ENCODE results near the gene MTRF1L.
"Not testable (repeated sequence)": the region's sequence is repeated elsewhere in the genome, so short reads cannot be mapped to it uniquely, and the experiment has no call there.

Gene MTRF1L

DNA sequence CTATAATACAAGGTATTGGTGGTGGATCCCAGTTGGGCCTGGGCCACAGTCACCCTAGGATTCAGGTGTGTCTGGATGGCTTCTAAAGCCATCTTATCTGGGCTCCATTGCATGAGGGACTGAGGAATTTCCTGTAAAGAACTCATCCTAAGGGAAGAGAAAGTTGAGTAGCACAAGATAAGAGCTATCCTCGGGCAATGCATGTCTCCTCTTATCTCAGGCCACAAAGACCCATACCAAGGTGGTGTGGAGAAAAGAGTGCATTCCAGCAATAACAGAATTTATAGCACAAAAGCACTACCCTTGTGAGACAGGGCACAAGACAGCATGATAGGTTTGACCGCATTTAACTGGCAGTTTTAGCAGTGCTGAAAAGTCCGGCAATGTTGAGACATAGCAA is 14.3 kb upstream of the MTRF1L start:
- TF ChIP-seq NFRKB (IDR thresholded peaks at IDR 0.05) = no peak
- no peak for TF ChIP-seq TARDBP (IDR thresholded peaks at IDR 0.05)
- TF ChIP-seq CTBP1 (IDR thresholded peaks at IDR 0.05; ENCODE audit: borderline replicate concordance) = no peak
- no peak for TF ChIP-seq ARNT (IDR thresholded peaks at IDR 0.05)
- TF ChIP-seq PKNOX1 (IDR thresholded peaks at IDR 0.05) = no peak
- no peak for TF ChIP-seq FOXM1 (IDR thresholded peaks at IDR 0.05; ENCODE audit: borderline replicate concordance)
- no peak for TF ChIP-seq FOXK2 (IDR thresholded peaks at IDR 0.05)
- no peak for TF ChIP-seq SP1 (IDR thresholded peaks at IDR 0.05)
- no peak for TF ChIP-seq ZNF384 (IDR thresholded peaks at IDR 0.05)
- TF ChIP-seq L3MBTL2 (conservative IDR thresholded peaks at IDR 0.05) = no peak
- TF ChIP-seq BHLHE40 (IDR thresholded peaks at IDR 0.05; ENCODE audit: borderline replicate concordance) = no peak
- TF ChIP-seq LEF1 (IDR thresholded peaks at IDR 0.05; ENCODE audit: borderline replicate concordance) = no peak
- no peak for TF ChIP-seq SUZ12 (IDR thresholded peaks at IDR 0.05)
- POLR2A ChIA-PET = no interaction called here
- DNase-seq (ENCODE audit: extremely low spot score) = no peak
- CTCF ChIA-PET = no interaction called here

GRCh38 chr6:153015094-153015640 is 12.7 kb upstream of the MTRF1L start:
- POLR2A ChIA-PET = no interaction called here
- no peak for DNase-seq (ENCODE audit: extremely low spot score)
- TF ChIP-seq ZNF384 (IDR thresholded peaks at IDR 0.05) = no peak
- no peak for TF ChIP-seq CTBP1 (IDR thresholded peaks at IDR 0.05; ENCODE audit: borderline replicate concordance)
- no peak for TF ChIP-seq ARNT (IDR thresholded peaks at IDR 0.05)
- TF ChIP-seq NFRKB (IDR thresholded peaks at IDR 0.05) = no peak
- TF ChIP-seq TARDBP (IDR thresholded peaks at IDR 0.05) = no peak
- no peak for TF ChIP-seq PKNOX1 (IDR thresholded peaks at IDR 0.05)
- no peak for TF ChIP-seq L3MBTL2 (conservative IDR thresholded peaks at IDR 0.05)
- no peak for TF ChIP-seq FOXK2 (IDR thresholded peaks at IDR 0.05)
- TF ChIP-seq FOXA1 (IDR thresholded peaks at IDR 0.05) = no peak
- TF ChIP-seq HDGF (IDR thresholded peaks at IDR 0.05; ENCODE audit: borderline replicate concordance) = no peak
- no peak for TF ChIP-seq LEF1 (IDR thresholded peaks at IDR 0.05; ENCODE audit: borderline replicate concordance)
- no peak for TF ChIP-seq SUZ12 (IDR thresholded peaks at IDR 0.05)
- TF ChIP-seq BHLHE40 (IDR thresholded peaks at IDR 0.05; ENCODE audit: borderline replicate concordance) = no peak
- TF ChIP-seq SP1 (IDR thresholded peaks at IDR 0.05) = no peak
- no peak for TF ChIP-seq ELF4 (IDR thresholded peaks at IDR 0.05)
- CTCF ChIA-PET = interaction anchor here (0.7 kb wide), 1 partner anchor 200 kb away, joined by 5 read pairs; no protein-coding TSS in a partner anchor

- no peak for DNase-seq (ENCODE audit: extremely low spot score)
- TF ChIP-seq LEF1 (IDR thresholded peaks at IDR 0.05; ENCODE audit: borderline replicate concordance) (no peak), L3MBTL2 (conservative IDR thresholded peaks at IDR 0.05) (no peak), BHLHE40 (IDR thresholded peaks at IDR 0.05; ENCODE audit: borderline replicate concordance) (no peak), CTBP1 (IDR thresholded peaks at IDR 0.05; ENCODE audit: borderline replicate concordance) (no peak), FOXM1 (IDR thresholded peaks at IDR 0.05; ENCODE audit: borderline replicate concordance) (no peak), FOXK2 (IDR thresholded peaks at IDR 0.05) (no peak), HDGF (IDR thresholded peaks at IDR 0.05; ENCODE audit: borderline replicate concordance) (no peak), TARDBP (IDR thresholded peaks at IDR 0.05) (no peak), FOXA1 (IDR thresholded peaks at IDR 0.05) (no peak), SP1 (IDR thresholded peaks at IDR 0.05) (no peak), NFRKB (IDR thresholded peaks at IDR 0.05) (no peak)
- CTCF ChIA-PET = no interaction called here
- POLR2A ChIA-PET = no interaction called here
Measured at GRCh38 chr6:153013438-153013837, 10.9 kb upstream of the MTRF1L start.

DNA sequence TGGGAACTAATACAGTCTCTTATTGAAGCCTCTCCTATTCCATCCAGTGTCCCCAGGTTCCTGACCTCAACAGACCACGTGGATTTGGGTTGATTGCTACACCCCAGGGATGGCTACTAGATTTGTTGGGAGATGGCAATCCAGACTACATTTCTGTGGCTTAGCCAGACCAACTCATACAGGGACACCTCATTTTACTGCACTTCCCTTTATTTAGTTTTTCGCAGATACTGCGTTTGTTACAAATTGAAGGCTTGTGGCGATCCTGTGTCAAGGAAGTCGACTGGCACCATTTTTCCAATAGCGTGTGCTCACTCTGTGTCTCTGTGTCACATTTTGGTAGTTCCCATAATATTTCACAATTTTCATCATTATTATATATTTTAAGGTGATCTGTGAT is 10.3 kb upstream of the MTRF1L start:
- CTCF ChIA-PET = no interaction called here
- POLR2A ChIA-PET = no interaction called here
- no peak for DNase-seq (ENCODE audit: extremely low spot score)
- TF ChIP-seq HDGF (IDR thresholded peaks at IDR 0.05; ENCODE audit: borderline replicate concordance) = no peak
- TF ChIP-seq ZNF384 (IDR thresholded peaks at IDR 0.05) = no peak
- TF ChIP-seq ARNT (IDR thresholded peaks at IDR 0.05) = no peak
- TF ChIP-seq FOXK2 (IDR thresholded peaks at IDR 0.05) = no peak
- TF ChIP-seq ELF4 (IDR thresholded peaks at IDR 0.05) = no peak
- TF ChIP-seq FOXM1 (IDR thresholded peaks at IDR 0.05; ENCODE audit: borderline replicate concordance) = no peak
- no peak for TF ChIP-seq NFRKB (IDR thresholded peaks at IDR 0.05)
- no peak for TF ChIP-seq PKNOX1 (IDR thresholded peaks at IDR 0.05)
- TF ChIP-seq LEF1 (IDR thresholded peaks at IDR 0.05; ENCODE audit: borderline replicate concordance) = no peak
- no peak for TF ChIP-seq SP1 (IDR thresholded peaks at IDR 0.05)
- TF ChIP-seq BHLHE40 (IDR thresholded peaks at IDR 0.05; ENCODE audit: borderline replicate concordance) = no peak
- no peak for TF ChIP-seq CTBP1 (IDR thresholded peaks at IDR 0.05; ENCODE audit: borderline replicate concordance)
- TF ChIP-seq TARDBP (IDR thresholded peaks at IDR 0.05) = no peak
- no peak for TF ChIP-seq FOXA1 (IDR thresholded peaks at IDR 0.05)
- no peak for TF ChIP-seq SUZ12 (IDR thresholded peaks at IDR 0.05)
- TF ChIP-seq L3MBTL2 (conservative IDR thresholded peaks at IDR 0.05) = no peak

GRCh38 chr6:153003366-153003690 is 819 bp upstream of the MTRF1L start:
- TF ChIP-seq ARNT (IDR thresholded peaks at IDR 0.05) = no peak
- no peak for TF ChIP-seq ELF4 (IDR thresholded peaks at IDR 0.05)
- TF ChIP-seq NFRKB (IDR thresholded peaks at IDR 0.05) = no peak
- ChIA-PET CTCF (no interaction called here), POLR2A (interaction anchor here (1.6 kb wide), 1 partner anchor 20 kb away, joined by 4 read pairs; the partner anchor contains the start of gene FBXO5)
- no peak for DNase-seq (ENCODE audit: extremely low spot score)

- ChIA-PET POLR2A (interaction anchor here (1.9 to 7.3 kb wide), 2 partner anchors 16 to 19 kb away, joined by 7 to 48 read pairs; partner anchors contain the start of gene FBXO5), CTCF (no interaction called here)
- DNase-seq (ENCODE audit: extremely low spot score) = no peak
Measured at GRCh38 chr6:153001767-153002612, 519 bp downstream of the MTRF1L start.

DNA sequence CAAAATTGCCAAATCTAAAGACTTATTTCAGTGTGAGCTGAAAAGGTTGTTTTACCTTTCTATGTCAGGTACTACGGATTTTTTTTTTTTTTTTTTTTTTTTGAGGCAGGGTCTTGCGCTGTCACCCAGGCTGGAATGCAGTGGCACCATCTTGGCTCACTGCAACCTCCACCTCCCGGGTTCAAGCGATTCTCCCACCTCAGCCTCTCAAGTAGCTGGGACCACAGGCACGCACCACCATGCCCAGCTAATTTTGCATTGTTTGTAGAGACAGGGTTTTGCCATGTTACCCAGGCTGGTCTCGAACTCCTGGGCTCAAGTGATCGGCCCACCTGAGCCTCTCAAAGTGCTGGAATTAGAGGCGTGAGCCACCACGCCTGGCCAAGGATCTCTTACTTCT is 1.7 kb downstream of the MTRF1L start:
- POLR2A ChIA-PET = interaction anchor here (1.9 to 7.3 kb wide), 2 partner anchors 15 to 18 kb away, joined by 7 to 48 read pairs; partner anchors contain the start of gene FBXO5
- not testable (repeated sequence) for DNase-seq (ENCODE audit: extremely low spot score)
- CTCF ChIA-PET = interaction anchor here (1.5 kb wide), 1 partner anchor 47 kb away, joined by 3 read pairs; no protein-coding TSS in a partner anchor

More at GRCh38 chr6:153001767-153002612, 519 bp downstream of the MTRF1L start:
- TF ChIP-seq FOXA1 (IDR thresholded peaks at IDR 0.05) (no peak), FOXM1 (IDR thresholded peaks at IDR 0.05; ENCODE audit: borderline replicate concordance) (no peak), FOXK2 (IDR thresholded peaks at IDR 0.05) (no peak), SP1 (IDR thresholded peaks at IDR 0.05) (no peak), ARNT (IDR thresholded peaks at IDR 0.05) (no peak), NFRKB (IDR thresholded peaks at IDR 0.05) (no peak), CTBP1 (IDR thresholded peaks at IDR 0.05; ENCODE audit: borderline replicate concordance) (no peak), L3MBTL2 (conservative IDR thresholded peaks at IDR 0.05) (no peak), HDGF (IDR thresholded peaks at IDR 0.05; ENCODE audit: borderline replicate concordance) (no peak), TARDBP (IDR thresholded peaks at IDR 0.05) (no peak), ZNF384 (IDR thresholded peaks at IDR 0.05) (no peak), LEF1 (IDR thresholded peaks at IDR 0.05; ENCODE audit: borderline replicate concordance) (no peak), SUZ12 (IDR thresholded peaks at IDR 0.05) (no peak), PKNOX1 (IDR thresholded peaks at IDR 0.05) (no peak), ELF4 (IDR thresholded peaks at IDR 0.05) (no peak), BHLHE40 (IDR thresholded peaks at IDR 0.05; ENCODE audit: borderline replicate concordance) (no peak)
